Loucy (cell line): ENCODE results near the gene KLF13.

Experiments used
- CTCF ChIP-seq: fragments of 200-600 bp; sonication (generic); conservative IDR thresholded peaks from 2 replicates; pipeline ENCODE4 v1.5.1; 2014; ENCODE audit warnings: mild to moderate bottlenecking, antibody characterized with exemption, low read length
- EZH2phosphoT487 ChIP-seq: fragments of 200-600 bp; IDR thresholded peaks from 2 replicates; pipeline ENCODE4 v1.6.1; 2018; ENCODE audit warnings: antibody characterized with exemption, mild to moderate bottlenecking, moderate library complexity, borderline replicate concordance

DNA sequence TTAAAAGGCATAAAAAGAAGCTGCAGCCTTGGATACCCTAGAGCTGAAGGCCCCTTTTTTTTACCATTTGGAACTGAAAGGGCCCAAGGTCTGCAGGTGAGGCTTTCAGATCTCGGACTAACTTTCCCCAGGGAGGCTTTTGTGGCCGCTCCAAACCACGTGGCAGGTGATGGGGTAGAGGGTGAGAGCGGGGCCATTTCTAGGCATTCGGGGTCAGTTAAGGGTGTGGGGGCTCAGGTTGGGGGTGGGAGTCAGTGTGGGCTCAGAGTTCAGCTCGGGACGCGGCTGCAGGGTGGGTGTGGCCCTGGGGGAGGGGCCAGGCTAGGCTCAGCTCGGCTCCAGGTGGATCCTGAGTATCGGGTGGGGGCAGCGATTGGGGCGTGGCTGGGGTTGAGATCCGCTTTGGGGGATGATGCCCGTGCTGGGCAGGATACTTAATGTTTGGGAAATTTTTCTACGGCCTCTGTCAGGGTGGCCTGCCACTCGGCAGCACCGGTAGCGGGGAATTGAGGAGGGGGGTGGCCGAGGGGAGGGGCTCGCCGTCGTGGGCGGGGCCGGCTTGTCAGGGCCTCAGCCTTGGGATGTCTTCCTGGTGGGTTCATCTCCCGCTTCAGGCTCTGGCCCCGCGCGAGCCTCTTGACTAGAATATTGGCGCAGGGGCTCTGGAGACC, 2.5 kb downstream of the KLF13 start:
- TF ChIP-seq EZH2phosphoT487 (no peak), CTCF (no peak)
